ENCODE measurements around the gene PSMB7.

Gene PSMB7

DNA sequence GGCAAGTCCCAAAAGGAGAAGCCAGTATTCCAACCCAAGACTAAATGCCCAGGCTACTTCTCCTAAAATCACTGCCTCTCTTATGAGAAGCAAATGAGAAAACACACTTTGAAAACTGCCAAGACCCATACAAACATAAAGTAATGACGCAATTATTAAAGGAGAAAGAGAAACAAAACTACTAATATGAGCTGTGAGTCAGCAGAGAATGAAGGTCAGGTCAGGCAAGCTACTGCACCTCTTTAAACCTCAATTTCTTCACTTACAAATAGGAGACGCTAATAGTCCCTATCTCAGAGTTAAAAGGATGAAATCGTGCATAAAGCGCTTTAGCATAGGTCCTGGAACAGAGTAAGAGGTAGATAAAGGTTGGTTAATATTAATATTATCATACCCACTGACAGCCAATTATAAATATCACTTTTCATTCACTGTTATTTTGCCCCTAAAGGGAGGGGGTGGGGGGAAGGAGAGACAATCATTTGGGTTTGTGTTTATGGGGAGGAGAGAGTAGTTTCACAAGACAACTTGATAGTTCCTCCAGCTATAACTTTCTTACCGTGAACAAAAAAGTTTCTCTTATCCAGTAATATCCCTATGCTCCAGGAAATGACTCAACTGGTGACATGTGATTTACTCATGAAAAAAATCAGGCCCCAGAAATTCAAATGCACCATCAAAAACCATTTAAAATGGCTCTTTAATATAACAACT is 3.6 kb downstream of the PSMB7 start:
- DNase-seq (ENCODE audit: low read depth) = peak; percentile 80

DNA sequence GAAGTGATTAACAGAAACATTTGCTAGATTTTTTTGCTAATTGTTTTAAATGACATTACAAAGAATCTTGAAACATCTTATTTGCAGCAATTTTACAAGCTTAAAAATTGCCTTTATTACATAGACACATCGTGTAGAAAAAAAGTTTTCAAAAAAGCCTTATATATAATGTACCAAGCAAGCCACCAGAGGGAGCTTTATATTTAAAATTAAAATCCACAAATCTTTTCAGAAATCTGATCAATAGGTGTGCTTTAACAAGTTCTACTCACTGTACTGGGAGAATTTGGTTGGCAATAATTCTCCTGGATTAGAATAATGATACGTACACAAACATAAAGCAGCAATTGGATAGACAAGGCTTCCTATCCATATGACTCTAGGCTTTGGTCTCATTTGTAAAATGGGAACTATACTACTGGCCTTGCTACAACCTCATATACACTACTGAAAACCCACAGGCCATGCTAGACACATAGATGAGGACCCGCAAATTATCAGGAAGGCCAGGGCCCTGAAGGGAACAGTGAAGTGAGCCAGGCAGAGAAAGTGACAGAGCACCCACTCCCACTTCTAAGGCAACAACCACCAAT is 4.8 kb downstream of the PSMB7 start:
- DNase-seq (ENCODE audit: low read depth) = no peak

DNA sequence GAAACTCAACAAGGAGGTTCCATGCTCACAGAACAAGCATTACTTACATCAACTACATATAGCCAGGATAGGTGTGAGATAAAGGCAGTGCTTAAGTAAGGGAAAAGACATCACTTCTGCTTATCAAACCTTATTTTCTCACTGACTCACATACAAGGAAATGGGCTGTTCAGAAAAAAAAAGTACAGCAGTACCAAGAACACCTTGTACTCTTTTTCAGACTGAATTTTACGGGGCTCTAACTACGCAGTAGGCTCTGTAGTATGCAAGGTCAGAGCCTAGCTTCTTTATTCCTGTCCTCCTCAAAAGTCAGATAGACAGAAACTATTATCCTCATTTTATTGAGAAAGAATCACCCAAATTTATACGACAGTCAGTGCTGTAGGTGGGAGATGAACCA is 5.8 kb downstream of the PSMB7 start:
- no peak for DNase-seq (ENCODE audit: low read depth)

DNA sequence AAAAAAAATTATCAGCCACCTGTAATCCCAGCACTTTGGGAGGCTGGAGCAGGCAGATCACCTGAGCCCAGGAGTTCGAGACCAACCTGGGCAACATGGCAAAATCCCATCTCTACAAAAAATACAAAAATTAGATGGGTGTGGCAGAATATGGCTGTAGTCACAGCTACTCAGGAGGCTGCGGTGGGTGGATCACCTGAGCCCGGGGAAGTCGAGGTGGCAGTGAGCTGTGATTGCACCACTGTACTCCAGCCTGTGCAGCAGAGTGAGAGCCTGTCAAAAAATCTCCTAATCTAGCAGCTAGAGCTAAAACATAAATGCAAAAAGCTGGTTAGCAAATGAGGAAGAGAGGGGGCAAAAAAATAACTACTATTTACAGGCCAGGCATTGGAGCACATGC is 12.0 kb downstream of the PSMB7 start:
- DNase-seq (ENCODE audit: low read depth) = no peak

DNA sequence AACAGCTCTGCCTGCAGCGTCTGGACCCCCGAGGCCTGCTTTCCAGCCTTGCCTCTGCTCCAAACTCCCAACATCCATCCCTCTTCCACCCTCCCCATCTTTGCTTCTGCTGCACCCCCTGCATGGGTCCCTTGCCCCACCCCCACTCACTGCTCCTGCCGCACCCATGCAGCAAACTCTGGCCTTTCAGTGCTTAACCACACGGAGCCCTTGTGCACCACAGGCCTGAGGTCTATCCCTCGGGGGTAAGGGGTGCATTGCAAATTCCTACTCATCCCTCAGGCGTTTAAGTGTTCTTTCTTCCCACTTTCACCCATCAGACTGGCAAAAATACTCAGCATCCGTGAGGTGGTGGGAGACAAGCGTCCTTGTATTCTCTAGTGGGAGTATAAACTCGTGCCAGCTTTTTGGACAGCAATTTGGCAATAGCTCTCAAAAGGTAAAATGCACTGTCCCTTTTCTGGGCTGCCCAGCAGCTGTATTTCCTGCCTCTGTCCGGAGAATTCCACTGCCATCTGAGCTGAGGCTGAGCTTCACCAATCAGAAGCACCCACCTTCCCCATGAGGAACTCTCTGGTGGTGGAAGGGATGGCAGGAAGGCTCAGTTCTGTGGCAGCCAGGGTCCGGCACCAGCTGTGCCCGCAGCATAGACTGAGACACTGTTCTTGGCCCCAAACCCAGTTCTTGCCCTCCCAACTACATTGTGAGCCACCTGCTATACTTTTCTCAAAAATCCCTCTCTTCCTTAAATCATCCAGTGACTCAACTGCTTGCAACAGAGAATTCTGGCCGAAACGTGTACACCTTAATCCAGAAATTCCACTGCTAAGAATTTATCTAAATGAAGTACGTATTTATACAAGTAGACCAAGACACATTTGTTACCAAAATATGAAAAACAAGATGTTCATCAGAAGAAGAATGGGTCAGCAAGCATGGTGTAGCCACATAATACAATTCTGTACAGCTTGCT is 15.0 kb downstream of the PSMB7 start:
- peak; percentile 43 for DNase-seq (ENCODE audit: low read depth)

DNA sequence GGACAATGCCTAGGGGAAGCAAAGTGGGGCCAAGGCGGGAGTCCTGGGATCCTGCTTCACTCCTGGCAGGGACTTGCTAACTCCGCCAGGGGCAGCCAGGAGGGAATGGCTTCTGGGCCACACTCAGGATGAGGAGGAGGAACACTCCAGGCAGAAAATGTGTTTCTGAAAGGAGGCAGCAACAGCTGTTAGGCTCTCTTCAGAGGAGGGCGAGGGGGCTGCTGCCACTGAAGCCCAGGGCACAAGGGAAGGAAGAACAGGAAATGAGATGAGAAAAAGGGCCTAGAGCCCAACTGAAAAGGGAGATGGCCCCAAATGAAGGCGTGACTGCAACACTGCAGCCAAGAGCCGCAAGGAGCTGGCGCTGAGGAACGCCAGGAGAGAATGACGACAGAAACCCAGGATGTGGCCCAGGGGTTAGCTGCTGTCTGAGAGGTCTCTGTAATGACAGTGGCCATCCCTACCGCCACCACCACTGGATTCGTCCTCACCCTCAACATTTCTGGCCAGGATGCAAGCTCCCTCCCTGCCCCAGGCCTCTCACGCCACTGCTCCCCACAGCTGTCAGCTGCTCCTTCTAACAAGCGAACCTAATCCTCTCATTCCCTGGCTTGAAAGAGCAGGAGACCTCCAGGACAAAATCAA is 15.8 kb downstream of the PSMB7 start:
- peak; percentile 87 for DNase-seq (ENCODE audit: low read depth)

DNA sequence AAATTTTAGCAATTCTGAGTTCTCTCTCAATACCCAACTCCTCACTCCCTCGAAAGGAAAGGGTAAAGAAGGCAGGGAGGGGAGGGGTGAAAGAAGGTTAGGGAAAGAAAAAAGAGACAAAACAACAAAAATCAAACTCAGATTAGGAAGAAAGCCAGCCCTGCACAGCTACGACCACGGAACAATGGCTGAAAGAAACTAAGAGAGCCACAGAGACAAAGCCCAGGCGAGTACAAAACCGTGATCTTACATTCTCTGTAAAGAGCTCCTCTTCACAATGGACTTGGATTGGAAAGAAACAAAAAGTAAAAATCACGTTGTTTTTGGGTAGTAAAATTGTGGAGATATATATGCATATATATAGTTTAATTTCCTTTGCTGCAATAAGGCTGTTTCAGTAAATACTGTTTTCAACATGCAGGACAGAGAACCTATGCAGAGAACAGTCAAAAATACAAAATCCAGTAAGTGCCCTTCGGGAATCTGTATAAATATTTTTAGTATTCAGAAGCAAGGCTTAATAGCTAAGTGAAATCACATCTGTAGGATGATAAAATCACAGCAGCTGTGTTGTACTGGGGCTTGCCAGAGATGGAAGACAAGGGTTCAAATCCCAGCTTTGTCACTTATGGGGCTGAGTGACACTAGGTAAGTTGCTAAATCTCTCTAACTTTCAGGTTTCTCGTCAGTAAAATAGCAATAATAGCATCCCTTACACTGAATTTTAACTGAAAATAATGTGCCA is 16.9 kb downstream of the PSMB7 start:
- DNase-seq (ENCODE audit: low read depth) = no peak

DNA sequence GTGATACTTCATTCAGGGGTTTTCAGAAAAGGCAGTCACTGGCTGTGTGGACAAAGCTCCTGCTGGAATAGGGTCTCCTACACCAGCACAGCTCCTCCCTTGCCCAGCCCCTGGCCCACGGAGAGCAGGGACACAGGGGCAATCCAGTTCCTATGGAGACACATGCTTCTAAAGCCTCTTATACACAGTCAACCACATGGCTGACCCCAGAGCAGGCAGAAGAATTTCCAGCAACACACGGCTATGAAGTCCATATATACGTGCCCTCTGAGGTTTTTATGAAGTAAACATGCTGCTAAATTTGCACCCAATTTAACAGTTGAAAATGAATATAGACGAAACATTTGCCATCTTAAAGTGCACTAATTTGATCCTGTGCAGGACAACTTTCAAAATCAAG is 19.4 kb downstream of the PSMB7 start:
- no peak for DNase-seq (ENCODE audit: low read depth)

DNA sequence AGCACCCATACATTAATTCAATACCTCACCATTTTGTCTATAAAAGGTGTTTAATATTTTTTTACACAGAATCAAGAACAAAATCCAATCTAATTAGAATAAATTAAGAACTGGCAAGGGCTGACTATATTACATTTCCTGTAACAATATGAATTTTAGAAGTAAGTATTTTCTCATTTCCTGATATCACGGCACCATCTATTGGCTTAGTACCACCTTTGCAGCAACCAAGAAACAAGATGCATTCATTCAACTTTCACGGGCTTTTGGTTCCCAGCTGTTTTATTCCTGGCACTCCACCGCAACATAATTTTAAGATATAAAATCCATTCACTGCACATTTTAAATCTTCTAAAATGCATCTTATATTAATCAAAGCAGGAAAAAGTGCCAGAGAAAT is 20.6 kb downstream of the PSMB7 start:
- DNase-seq (ENCODE audit: low read depth) = no peak

DNA sequence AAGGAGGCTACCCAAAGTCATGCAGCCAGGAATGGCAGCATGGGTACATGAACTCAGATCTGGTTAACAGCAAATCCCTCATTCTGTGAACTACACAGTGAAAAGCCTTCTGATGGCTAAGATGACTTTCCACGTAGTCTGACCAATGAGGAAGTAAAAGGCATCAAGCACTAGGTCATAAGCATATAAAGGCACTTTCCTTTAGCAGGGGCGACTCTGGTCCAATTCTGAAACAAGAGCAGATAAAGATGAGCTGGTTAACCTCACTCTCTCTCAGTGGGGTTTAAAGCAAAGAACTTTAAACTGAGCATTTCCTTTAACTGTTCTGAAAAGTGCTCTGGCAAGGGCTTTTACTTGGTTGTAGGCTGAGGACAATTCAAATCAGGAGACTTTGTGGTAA is 21.1 kb downstream of the PSMB7 start:
- DNase-seq (ENCODE audit: low read depth) = no peak

DNA sequence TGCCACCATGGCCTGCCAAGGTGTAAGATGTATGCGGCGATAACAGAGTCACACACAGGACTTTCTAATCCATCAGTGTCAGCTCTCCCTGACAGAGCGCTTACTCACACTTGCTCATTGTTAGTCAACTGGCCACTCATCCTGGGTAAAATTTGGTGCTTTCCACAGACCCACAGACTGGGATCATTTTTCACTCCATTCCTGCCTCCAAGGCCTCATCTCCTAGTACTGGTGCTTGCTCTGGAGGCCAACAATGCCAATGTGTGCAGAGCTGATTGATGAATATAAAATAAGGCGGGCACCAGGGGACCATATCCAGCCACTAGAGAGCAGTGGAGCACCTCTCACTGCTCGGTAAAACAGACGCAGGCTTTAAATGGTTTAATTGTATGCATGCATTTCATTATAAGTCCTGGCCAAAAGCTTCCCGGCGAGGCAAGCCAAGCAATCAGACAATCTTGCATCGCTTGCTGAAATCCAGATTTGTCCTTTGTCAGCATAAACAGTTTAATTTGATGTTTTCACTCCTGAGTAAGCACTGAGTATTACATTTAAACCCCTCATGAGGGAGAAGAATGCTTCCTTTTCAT is 22.3 kb downstream of the PSMB7 start:
- DNase-seq (ENCODE audit: low read depth) = peak; percentile 92

DNA sequence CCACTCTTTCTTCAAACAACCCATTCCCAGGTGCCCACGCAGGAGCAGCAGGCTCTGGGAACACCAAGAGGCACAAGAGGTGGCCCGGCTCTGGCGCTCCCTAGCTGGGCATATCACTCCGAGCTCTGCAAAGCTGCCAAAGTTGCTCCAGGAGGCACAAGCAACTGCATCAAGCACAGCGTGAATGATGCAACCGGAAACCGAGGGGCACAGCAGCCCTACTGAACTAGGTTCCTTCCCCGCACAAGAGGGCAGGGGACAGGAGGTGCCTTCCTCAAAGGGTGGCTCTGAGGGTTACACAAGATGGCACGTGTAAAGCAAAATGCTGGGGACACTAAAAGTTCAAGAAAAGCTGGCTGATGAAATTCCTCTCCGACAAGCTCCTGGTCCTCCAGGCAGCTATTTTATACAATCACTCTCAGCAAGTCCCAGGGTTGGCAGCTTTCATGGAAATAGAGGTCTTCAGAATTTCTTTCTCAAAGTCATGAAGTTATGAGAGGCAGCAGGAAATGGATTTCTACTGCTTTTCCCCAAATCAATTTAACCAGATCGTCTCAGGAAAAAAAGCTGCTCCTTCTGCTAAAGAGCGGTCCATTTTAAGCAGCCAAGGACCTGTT is 22.9 kb downstream of the PSMB7 start:
- DNase-seq (ENCODE audit: low read depth) = no peak

DNA sequence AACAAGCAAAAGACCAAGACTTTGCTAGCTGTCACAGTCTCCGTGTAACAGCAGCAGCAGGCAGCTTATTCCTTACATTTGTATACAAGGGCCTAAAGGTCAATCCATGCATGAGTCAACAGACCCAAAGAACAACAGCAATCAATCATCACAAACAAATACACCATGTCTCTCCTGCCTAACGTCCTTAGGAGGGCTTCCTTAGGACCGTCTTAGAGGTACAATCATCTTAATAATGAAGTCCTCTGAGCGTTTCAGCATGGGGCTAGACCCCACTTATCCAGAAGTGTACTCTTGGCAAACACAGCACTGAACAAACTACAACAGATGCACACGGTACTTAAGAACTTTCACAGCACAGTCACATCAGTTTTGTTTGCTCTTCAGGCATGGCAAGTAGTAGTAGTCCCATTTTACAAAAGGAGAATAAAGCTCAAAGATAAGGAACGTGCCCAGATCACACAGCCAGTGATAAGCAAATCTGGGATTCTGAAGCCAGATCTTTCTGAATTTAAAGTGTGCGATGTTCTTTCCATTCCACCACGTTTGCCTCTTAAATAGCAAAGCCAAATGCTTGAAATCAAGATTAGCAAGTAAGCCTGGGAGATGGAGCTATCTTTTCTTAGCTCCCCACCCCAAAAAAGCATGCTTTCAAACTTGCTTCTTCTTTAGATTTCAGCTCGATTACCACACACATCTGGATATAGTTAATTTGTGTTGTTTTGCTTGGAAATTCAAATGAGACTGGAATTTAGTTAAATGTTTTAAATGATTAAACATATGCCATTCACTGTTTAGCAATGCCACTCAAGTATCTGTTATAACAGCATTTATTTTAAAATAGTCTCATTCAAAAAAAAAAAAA is 24.2 kb downstream of the PSMB7 start:
- peak; percentile 74 for DNase-seq (ENCODE audit: low read depth)

DNA sequence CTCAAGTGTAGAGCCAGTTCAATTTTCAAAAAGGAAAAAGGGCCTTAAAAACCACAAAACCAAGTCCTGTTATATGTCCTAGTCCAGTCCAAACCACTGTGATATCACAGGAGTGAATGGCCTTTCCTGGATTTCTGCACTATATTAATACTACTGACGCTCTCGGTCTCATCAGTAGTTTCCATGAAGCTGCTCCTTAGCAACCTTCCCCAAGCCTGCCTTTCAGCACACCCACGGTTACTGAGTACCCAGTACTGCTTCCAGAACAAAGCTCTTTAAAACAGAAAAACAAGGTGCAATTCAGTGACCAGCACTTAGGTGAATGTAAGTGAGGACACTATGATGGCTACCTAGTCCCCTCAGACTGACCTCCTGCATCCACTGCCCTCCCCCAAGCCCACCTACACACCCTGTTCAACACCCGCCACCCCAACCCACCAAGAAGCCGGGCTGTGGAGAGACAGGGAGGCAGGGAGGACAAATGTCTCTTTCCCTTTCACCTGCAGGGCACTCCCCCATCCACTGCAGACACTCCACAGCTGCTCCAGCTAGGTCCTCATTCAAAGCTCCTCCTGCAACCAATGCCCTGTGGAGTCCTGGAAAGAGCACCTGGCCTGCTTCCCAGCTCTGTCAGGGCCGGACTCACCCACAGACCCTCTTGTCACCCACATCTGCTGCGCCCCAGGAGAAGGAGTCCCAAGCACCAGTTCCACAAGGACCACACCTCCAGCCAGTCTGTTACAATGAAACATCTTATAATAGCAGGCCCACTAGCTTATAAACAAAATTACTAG is 25.9 kb downstream of the PSMB7 start:
- DNase-seq (ENCODE audit: low read depth) = no peak

DNA sequence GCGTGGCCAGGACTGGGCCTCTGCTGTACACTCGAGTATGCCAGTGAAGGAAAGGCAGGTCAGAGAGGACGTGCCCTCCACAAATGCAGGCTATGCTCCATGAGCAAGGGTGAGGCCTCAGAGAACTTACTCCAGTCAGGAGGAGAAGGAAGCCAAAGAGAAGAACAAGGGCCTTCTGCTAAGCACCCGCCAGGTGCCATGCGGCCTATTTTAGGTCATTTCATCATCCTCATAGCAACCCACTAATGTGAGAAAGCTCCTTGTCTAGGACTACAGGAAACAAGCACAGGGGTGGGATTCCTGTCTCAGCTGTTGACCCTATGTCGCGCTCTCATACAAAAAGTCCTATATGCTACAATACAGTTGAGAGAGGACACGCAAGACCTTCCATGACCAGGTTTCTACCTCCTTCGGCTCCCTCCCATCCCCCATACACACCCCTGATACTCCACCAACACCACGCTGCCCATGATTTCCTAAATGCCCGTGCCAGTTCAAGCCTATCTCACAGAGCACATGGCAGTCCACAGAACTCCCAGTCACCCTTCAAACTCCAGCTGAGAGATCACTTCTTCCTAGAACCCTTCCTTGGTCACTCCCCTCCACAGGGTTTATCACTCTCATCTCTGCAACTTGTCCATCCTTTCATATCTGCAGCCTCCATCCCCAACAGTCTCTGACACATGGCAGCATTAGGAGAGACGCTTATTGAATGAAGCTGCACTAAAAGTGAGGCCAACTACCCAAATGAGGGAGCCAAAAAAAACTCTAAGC is 26.8 kb downstream of the PSMB7 start:
- no peak for DNase-seq (ENCODE audit: low read depth)

DNA sequence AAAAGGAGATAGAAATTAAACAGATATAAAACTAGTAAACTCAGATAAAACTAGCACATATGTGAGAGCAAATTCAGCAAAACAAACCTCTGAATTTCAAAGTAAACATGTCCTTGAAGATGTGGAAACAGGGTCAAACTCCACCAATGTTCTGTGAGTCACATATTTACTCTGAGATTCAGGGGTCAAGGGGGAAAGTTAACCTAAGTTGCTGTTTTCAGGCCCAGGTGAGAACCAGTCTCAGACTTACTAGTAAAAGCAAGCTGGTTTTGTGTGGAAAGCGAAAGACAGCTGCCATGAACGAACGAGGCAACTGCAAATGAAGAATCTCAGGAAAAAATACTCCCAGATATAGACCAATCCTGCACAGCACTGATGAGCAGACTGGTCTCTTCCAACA is 29.0 kb downstream of the PSMB7 start:
- DNase-seq (ENCODE audit: low read depth) = no peak

DNA sequence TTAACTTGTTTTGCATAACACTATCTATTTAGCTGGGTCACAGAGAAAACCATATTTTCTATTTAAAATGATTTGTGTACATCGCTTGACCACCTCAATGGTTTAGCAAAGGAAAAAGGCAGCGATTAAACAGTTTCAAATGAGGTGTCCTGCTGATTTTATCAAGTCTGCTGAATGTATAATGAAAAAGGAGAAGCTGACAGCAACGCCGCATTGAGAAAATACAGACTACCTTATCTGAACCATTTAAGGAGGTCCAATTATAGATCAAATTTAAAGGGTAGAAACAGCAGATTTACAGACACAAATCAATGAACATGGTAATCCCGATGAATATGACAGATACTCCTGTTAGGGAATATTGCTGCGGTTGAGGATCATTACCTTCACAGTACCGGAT is 29.6 kb downstream of the PSMB7 start:
- no peak for DNase-seq (ENCODE audit: low read depth)

DNA sequence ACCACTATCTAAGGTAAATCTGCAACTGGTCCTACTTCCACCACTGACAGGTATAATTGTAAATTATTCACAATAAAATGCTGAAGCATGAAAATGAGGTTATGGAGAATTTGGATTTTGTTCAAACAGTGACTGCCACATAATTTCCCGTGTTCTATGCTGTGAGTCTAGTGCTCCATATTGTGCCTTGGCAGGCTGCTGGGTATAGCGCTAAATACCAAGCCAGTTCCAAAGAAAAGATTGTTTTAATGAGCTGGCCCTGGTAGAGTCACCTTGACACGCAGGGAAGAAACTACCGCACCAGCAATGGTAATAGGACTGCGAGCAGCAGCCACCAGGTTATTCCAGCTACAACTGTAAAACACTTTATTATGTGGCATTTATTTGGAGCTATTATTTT is 30.4 kb downstream of the PSMB7 start:
- no peak for DNase-seq (ENCODE audit: low read depth)

Measured in EH (cell line).